ENCODE data around the gene MBD6. TPM values are rescaled to one million over a fixed set of nuclear protein-coding genes. Genes with fewer than 3 reads are reported as not detected.

The MBD6 gene
- total and polyA plus RNA-seq, 2 of the 8 experiments (the other 6 are each of a cell fraction or from before 2014, with no cell fraction given) = 3.9 to 32.3 TPM

DNA sequence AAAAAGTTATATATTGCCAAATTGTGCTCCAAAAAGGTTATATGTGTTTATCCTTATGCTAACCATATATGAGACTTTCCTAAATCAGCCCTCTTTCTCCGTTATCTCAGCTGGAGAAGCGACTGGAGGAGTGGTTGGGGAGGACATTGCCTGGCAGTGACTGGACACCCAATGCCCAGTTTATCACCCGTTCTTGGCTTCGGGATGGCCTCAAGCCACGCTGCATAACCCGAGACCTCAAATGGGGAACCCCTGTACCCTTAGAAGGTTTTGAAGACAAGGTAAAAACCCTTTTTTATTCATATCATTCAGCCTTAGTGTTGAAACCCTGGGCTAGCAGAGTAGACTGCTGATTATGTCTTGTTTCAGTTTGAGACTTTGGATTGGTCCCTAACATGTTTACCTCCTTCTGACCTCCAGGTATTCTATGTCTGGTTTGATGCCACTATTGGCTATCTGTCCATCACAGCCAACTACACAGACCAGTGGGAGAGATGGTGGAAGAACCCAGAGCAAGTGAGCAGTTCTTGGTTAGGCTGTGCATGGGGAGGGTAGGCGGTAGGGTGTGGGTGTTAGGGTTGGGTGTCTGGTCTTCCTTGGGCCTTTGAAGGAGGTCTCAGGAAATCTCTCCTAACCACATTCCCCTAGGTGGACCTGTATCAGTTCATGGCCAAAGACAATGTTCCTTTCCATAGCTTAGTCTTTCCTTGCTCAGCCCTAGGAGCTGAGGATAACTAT, 10.9 kb upstream of the MBD6 start:
- Histone ChIP-seq H4K20me1 (replicated peaks in 1 of 2; ENCODE audit: control insufficient read depth in 1 of 2, insufficient read depth in 2 of 2, low read length in 2 of 2) (peaks cover 2 to 9% of the 10 kb centered on the region in 2 experiments), H3K4ac (replicated peaks; ENCODE audit: insufficient read length, low read depth, low read length) (no peak overlapping the region), H4K91ac (replicated peaks; ENCODE audit: insufficient read length, low read length) (no peak overlapping the region), H2BK12ac (ENCODE audit: low read depth, low read length) (no peak overlapping the region), H3K36me3 (ENCODE audit: control insufficient read depth in 2 of 4, insufficient read depth in 4 of 4, low read length in 3 of 4) (peaks cover 48 to 84% (median 69%) of the 10 kb centered on the region in 4 experiments), H3K18ac (ENCODE audit: extremely low read depth, low read length) (no peak overlapping the region), H4K8ac (ENCODE audit: extremely low read depth, insufficient read depth, low read length) (no peak overlapping the region), H3K4me1 (replicated peaks in 1 of 4; ENCODE audit: control insufficient read depth in 3 of 4, insufficient read depth in 4 of 4, low read length in 3 of 4) (no peaks in the 10 kb centered on the region), H3K56ac (replicated peaks; ENCODE audit: insufficient read length, low read depth, low read length) (no peak overlapping the region), H3K4me3 (ENCODE audit: extremely low read depth in 1 of 4, insufficient read depth in 2 of 4, low read depth in 3 of 4, low read length in 4 of 4) (no peak overlapping the region), H2AFZ (ENCODE audit: low read length) (no peak overlapping the region), H3K14ac (ENCODE audit: insufficient read length) (no peak overlapping the region), H2BK5ac (ENCODE audit: low read depth, low read length) (no peak overlapping the region), H3K9ac (replicated peaks in 1 of 4; ENCODE audit: extremely low read depth in 1 of 4, low read depth in 3 of 4, low read length in 3 of 4) (no peak overlapping the region), H3K27me3 (replicated peaks in 1 of 4; ENCODE audit: control insufficient read depth in 3 of 4, extremely low read depth in 1 of 4, insufficient read depth in 3 of 4, low read length in 3 of 4) (no peaks in the 10 kb centered on the region), H2BK120ac (replicated peaks; ENCODE audit: low read depth, low read length) (no peak overlapping the region), H3K9me3 (ENCODE audit: insufficient read depth in 2 of 2, low read depth in 1 of 2, low read length in 1 of 2) (no peaks in the 10 kb centered on the region; a peak in 1 of 4 replicates), H2BK20ac (ENCODE audit: low read length) (no peak overlapping the region), H3K4me2 (ENCODE audit: insufficient read depth in 1 of 2, low read depth in 2 of 2, low read length in 2 of 2) (no peak overlapping the region), H3K23me2 (ENCODE audit: low read depth, low read length) (no peaks in the 10 kb centered on the region), H2AK5ac (ENCODE audit: low read depth, low read length) (no peak overlapping the region), H3K23ac (ENCODE audit: insufficient read length) (no peak overlapping the region), H3K27ac (ENCODE audit: low read depth, low read length) (no peak overlapping the region), H3K79me1 (ENCODE audit: low read depth, low read length) (no peaks in the 10 kb centered on the region; the same call in 1 of the 2 replicates), H3K79me2 (ENCODE audit: control insufficient read depth in 1 of 2, insufficient read depth in 2 of 2, low read length in 2 of 2) (no peaks in the 10 kb centered on the region), H4K5ac (ENCODE audit: insufficient read length, low read depth, low read length) (no peak overlapping the region), H2BK15ac (ENCODE audit: low read length) (no peak overlapping the region)
- ChIA-PET POLR2A (ENCODE audit: partially characterized antibody) (interaction anchor here (0.6 to 3.9 kb wide), 6 partner anchors 8 to 366 kb away, joined by 3 to 60 read pairs (median 6); partner anchors contain the start of genes DDIT3 and MBD6), CTCF (ENCODE audit: partially characterized antibody) (interaction anchor here (0.7 to 1.6 kb wide), 6 partner anchors 19 to 1764 kb away, joined by 3 to 4 read pairs (median 3); partner anchors contain the start of gene INHBE)
- FAIRE-seq (no peak), DNase-seq (ENCODE audit: low read depth in 1 of 2, low spot score in 2 of 2) (no peak)
- 92% methylated on average over 7 of the region's 7 CpGs; no CpG with 5 or more reads in 1 of the 2 experiments for WGBS, 2 experiments (ENCODE audit: extremely low coverage in 1 of 2, insufficient coverage in 1 of 2, insufficient read length in 1 of 2, insufficient replicate concordance in 2 of 2, low coverage in 1 of 2, low lambda C conversion rate in 2 of 2, missing lambda C conversion rate in 1 of 2)
- TF ChIP-seq KDM5A (IDR thresholded peaks at IDR 0.05; ENCODE audit: low read length) (no peak), RBBP5 (IDR thresholded peaks at IDR 0.05; ENCODE audit: borderline replicate concordance, low read depth, low read length) (no peak), EZH2 (IDR thresholded peaks at IDR 0.05; ENCODE audit: low read depth, low read length, severe bottlenecking) (no peak), JUN (IDR thresholded peaks at IDR 0.05; ENCODE audit: low read depth, low read length) (no peak), CBX5 (IDR thresholded peaks at IDR 0.05; ENCODE audit: low read depth, low read length) (no peak), CBX8 (IDR thresholded peaks at IDR 0.05; ENCODE audit: borderline replicate concordance, low read depth, low read length) (no peak), ZNF274 (IDR thresholded peaks at IDR 0.05; ENCODE audit: borderline replicate concordance, extremely low read depth, low read length) (no peak), NRF1 (IDR thresholded peaks at IDR 0.05; ENCODE audit: low read depth, low read length) (no peak), TAF7 (optimal IDR thresholded peaks at IDR 0.05; ENCODE audit: borderline replicate concordance, low read depth, low read length) (no peak), RXRA (IDR thresholded peaks at IDR 0.05; ENCODE audit: insufficient read depth, low read depth, low read length) (no peak), GTF2F1 (IDR thresholded peaks at IDR 0.05; ENCODE audit: borderline replicate concordance, low read depth, low read length) (no peak)
- TF ChIP-seq, protein P1, sequence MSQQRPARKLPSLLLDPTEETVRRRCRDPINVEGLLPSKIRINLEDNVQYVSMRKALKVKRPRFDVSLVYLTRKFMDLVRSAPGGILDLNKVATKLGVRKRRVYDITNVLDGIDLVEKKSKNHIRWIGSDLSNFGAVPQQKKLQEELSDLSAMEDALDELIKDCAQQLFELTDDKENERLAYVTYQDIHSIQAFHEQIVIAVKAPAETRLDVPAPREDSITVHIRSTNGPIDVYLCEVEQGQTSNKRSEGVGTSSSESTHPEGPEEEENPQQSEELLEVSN (IDR thresholded peaks at IDR 0.05) = no peak

Data from H1 (cell line).